ENCODE results near the gene VSIR.

DNA sequence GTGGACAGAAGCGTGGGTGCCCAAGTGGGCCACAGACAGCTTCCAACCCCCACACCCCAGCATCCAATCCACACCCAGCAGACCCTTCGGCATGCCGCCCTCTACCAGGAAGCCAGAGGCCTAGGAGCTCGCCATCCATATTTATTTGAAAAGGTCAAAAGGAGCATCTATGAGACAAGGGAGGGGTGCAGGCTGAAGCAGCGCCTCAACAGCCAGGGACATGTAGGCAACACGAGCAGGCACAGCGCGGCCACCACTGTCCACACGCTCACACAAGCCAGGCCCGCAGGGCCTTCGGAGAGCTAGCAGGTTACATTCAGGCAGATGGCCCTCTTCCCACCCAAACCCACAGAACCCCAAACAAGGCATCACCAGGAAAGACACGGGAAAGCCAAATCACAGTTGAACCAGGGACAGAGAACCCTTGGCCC is 43.1 kb upstream of the VSIR start:
- TF ChIP-seq, protein P1, sequence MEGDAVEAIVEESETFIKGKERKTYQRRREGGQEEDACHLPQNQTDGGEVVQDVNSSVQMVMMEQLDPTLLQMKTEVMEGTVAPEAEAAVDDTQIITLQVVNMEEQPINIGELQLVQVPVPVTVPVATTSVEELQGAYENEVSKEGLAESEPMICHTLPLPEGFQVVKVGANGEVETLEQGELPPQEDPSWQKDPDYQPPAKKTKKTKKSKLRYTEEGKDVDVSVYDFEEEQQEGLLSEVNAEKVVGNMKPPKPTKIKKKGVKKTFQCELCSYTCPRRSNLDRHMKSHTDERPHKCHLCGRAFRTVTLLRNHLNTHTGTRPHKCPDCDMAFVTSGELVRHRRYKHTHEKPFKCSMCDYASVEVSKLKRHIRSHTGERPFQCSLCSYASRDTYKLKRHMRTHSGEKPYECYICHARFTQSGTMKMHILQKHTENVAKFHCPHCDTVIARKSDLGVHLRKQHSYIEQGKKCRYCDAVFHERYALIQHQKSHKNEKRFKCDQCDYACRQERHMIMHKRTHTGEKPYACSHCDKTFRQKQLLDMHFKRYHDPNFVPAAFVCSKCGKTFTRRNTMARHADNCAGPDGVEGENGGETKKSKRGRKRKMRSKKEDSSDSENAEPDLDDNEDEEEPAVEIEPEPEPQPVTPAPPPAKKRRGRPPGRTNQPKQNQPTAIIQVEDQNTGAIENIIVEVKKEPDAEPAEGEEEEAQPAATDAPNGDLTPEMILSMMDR (IDR thresholded peaks at IDR 0.05; ENCODE audit: insufficient read depth, low read depth, low read length): no peak
- no peak for TF ChIP-seq EZH2 (IDR thresholded peaks at IDR 0.05; ENCODE audit: insufficient read depth, low read length)

Data from astrocyte (in vitro differentiated cells and primary cell).